Femur (tissue), 1 donor: Measurements from ENCODE around the gene CDR2L.
"Not testable (repeated sequence)": the region's sequence is repeated elsewhere in the genome, so short reads cannot be mapped to it uniquely, and the experiment has no call there.

Experiments used
- DNase-seq: peaks from one replicate; pipeline ENCODE4 v3.0.0-alpha.2; 2017

Gene CDR2L

GRCh38 chr17:74981979-74982662, 5.3 kb upstream of the CDR2L start:
- peak; percentile 82 for DNase-seq

- not testable (repeated sequence) for DNase-seq
Measured at GRCh38 chr17:74982663-74983313, 4.6 kb upstream of the CDR2L start.

- no peak for DNase-seq
Measured at GRCh38 chr17:74986206-74986576, 1.2 kb upstream of the CDR2L start.

- peak; percentile 95 for DNase-seq
Measured at GRCh38 chr17:74987909-74988711, 678 bp downstream of the CDR2L start.

GRCh38 chr17:74990581-74991105, 3.2 kb downstream of the CDR2L start:
- DNase-seq = no peak

GRCh38 chr17:74992223-74992622, 4.8 kb downstream of the CDR2L start:
- DNase-seq = no peak

- DNase-seq = no peak
Measured at GRCh38 chr17:74994440-74994839, 7.0 kb downstream of the CDR2L start.

GRCh38 chr17:74995847-74996246, 8.4 kb downstream of the CDR2L start:
- no peak for DNase-seq

GRCh38 chr17:74998783-74999182, 11.4 kb downstream of the CDR2L start:
- no peak for DNase-seq

- DNase-seq = no peak
Measured at GRCh38 chr17:74999523-74999922, 12.1 kb downstream of the CDR2L start.

GRCh38 chr17:75001915-75002843, 14.7 kb downstream of the CDR2L start:
- no peak for DNase-seq

- DNase-seq = no peak
Measured at GRCh38 chr17:75003070-75003956, 15.9 kb downstream of the CDR2L start.

- DNase-seq = no peak
Measured at GRCh38 chr17:75003957-75004355, 16.5 kb downstream of the CDR2L start.

GRCh38 chr17:75004371-75004770, 16.9 kb downstream of the CDR2L start:
- DNase-seq = no peak

- no peak for DNase-seq
Measured at GRCh38 chr17:75005291-75005690, 17.9 kb downstream of the CDR2L start.

- not testable (repeated sequence) for DNase-seq
Measured at GRCh38 chr17:75006084-75006483, 18.7 kb downstream of the CDR2L start.

GRCh38 chr17:75006653-75007052, 19.2 kb downstream of the CDR2L start:
- DNase-seq = no peak

- no peak for DNase-seq
Measured at GRCh38 chr17:75008373-75008772, 20.9 kb downstream of the CDR2L start.

GRCh38 chr17:75009139-75009724, 21.8 kb downstream of the CDR2L start:
- no peak for DNase-seq

- peak; percentile 83 for DNase-seq
Measured at GRCh38 chr17:75010683-75011400, 23.4 kb downstream of the CDR2L start.
